ENCODE results near the gene ADIPOR2.

DNA sequence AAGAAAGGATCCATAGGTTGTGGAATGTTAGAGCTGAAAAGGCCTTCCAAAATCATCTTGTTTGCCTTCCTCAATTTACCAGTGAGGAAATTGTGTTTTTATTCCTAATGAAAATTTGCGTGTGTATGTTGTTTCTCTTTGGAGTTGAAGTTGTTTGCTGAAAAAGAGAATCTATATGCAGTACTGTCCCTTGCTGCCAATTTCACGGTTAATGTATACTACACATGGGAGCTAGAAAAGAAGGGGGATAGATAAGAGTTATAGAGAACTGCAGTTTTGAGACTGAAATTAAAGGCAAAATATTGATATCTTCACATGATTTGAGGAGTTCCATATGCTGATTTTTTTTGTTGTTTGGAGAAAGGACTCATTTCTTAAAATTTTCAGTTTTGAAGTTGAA is 67.5 kb downstream of the ADIPOR2 start:
- TF ChIP-seq GATA2 (IDR thresholded peaks at IDR 0.05; ENCODE audit: low read depth, low read length) (no peak), GATA3 (IDR thresholded peaks at IDR 0.05; ENCODE audit: low read depth, low read length) (no peak)
